Measurements from ENCODE around the gene EXOC1. TPM values are rescaled to one million over a fixed set of nuclear protein-coding genes. Genes with fewer than 3 reads are reported as not detected.
A peak's percentile ranks its signal among the peaks of the same experiment; 100 is the strongest.

EXOC1 gene
- total RNA-seq, 1 donor from 2014 or later = 33.3 TPM

DNA sequence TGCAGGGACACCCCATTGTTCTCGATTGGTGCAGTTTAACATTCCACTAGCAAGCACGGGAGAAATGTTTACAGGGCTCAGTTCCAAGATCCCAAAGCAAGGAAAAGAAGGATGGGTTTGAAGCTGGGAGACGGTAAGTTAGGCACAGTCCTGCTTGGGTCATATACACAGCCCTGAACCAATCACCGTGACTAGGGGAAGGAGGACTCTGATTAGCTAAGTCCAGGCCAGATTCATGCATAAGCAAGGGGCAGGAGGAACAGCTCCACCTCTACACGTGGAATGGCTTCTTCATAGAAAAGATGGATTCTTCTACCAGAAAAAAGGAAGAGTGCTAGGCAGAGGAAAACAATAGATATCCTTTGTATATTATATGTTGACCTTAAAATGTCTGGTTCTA is 44.8 kb upstream of the EXOC1 start:
- no peaks in the 10 kb centered on the region for H3K9me3 Mint-ChIP-seq (ENCODE audit: unreplicated experiment)
- no peak overlapping the region for H3K4me3 Mint-ChIP-seq (ENCODE audit: unreplicated experiment)
- H4K20me1 ChIP-seq (ENCODE audit: insufficient read depth, low read length) = no peaks in the 10 kb centered on the region
- no peak overlapping the region for H3K4me3 ChIP-seq (ENCODE audit: insufficient read depth, low read depth, low read length)
- DNase-seq (ENCODE audit: low read depth) = no peak
- peaks cover 2% of the 10 kb centered on the region for H3K27me3 ChIP-seq (ENCODE audit: insufficient read depth, low read length)
- no peaks in the 10 kb centered on the region for H3K9me3 ChIP-seq (ENCODE audit: insufficient read depth, low read depth, low read length)
- H3K27me3 Mint-ChIP-seq (ENCODE audit: low read depth, unreplicated experiment) = peaks cover 3% of the 10 kb centered on the region
- H3K36me3 Mint-ChIP-seq (ENCODE audit: low read depth, unreplicated experiment) = no peaks in the 10 kb centered on the region
- H3K27ac ChIP-seq (ENCODE audit: low read depth, low read length) = no peak overlapping the region
- no peak for TF ChIP-seq EZH2 (IDR thresholded peaks at IDR 0.05; ENCODE audit: insufficient read depth, low read length)
- TF ChIP-seq, protein P1, sequence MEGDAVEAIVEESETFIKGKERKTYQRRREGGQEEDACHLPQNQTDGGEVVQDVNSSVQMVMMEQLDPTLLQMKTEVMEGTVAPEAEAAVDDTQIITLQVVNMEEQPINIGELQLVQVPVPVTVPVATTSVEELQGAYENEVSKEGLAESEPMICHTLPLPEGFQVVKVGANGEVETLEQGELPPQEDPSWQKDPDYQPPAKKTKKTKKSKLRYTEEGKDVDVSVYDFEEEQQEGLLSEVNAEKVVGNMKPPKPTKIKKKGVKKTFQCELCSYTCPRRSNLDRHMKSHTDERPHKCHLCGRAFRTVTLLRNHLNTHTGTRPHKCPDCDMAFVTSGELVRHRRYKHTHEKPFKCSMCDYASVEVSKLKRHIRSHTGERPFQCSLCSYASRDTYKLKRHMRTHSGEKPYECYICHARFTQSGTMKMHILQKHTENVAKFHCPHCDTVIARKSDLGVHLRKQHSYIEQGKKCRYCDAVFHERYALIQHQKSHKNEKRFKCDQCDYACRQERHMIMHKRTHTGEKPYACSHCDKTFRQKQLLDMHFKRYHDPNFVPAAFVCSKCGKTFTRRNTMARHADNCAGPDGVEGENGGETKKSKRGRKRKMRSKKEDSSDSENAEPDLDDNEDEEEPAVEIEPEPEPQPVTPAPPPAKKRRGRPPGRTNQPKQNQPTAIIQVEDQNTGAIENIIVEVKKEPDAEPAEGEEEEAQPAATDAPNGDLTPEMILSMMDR (IDR thresholded peaks at IDR 0.05; ENCODE audit: insufficient read depth, low read depth, low read length) = no peak
- no peak overlapping the region for H3K4me2 ChIP-seq (ENCODE audit: low read length)
- H3K27ac Mint-ChIP-seq (ENCODE audit: unreplicated experiment) = no peak overlapping the region
- H3K4me1 Mint-ChIP-seq (ENCODE audit: low read depth, unreplicated experiment) = no peaks in the 10 kb centered on the region
- no peak overlapping the region for H2AFZ ChIP-seq (ENCODE audit: low read depth, low read length)
- no peaks in the 10 kb centered on the region for H3K4me1 ChIP-seq (ENCODE audit: insufficient read depth, low read length)
- no peaks in the 10 kb centered on the region for H3K79me2 ChIP-seq (ENCODE audit: insufficient read depth, low read length)
- no peak for FAIRE-seq
- no peak overlapping the region for H3K9ac ChIP-seq (ENCODE audit: low read length)
- H3K36me3 ChIP-seq (ENCODE audit: insufficient read depth, low read length) = no peaks in the 10 kb centered on the region

DNA sequence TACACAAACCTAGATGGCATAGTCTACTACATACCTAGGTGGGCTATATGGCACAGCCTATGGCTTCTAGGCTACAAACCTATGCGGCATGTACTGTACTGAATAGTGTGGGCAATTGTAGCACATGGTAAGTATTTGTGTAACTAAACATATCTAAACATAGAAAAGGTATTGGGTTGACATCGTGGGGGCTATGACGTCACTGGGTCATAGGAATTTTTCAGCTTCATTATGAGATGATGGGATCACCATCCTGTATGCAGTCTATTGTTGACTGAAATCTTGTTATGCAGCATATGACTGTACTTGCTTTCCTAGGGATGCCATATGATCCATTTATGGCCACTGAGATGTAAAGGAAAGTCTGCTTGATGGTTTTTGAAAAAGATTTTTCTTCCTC is 35.8 kb upstream of the EXOC1 start:
- H3K27ac ChIP-seq (ENCODE audit: low read depth, low read length) = no peak overlapping the region
- H3K27me3 Mint-ChIP-seq (ENCODE audit: low read depth, unreplicated experiment) = peaks cover 5% of the 10 kb centered on the region
- H3K9me3 Mint-ChIP-seq (ENCODE audit: unreplicated experiment) = peaks cover 2% of the 10 kb centered on the region
- no peak overlapping the region for H2AFZ ChIP-seq (ENCODE audit: low read depth, low read length)
- H3K4me3 ChIP-seq (ENCODE audit: insufficient read depth, low read depth, low read length) = no peak overlapping the region
- no peak for FAIRE-seq
- no peaks in the 10 kb centered on the region for H3K79me2 ChIP-seq (ENCODE audit: insufficient read depth, low read length)
- H3K4me1 Mint-ChIP-seq (ENCODE audit: low read depth, unreplicated experiment) = peaks cover 6% of the 10 kb centered on the region
- no peaks in the 10 kb centered on the region for H3K9me3 ChIP-seq (ENCODE audit: insufficient read depth, low read depth, low read length)
- no peaks in the 10 kb centered on the region for H4K20me1 ChIP-seq (ENCODE audit: insufficient read depth, low read length)
- H3K4me2 ChIP-seq (ENCODE audit: low read length) = no peak overlapping the region
- no peak overlapping the region for H3K9ac ChIP-seq (ENCODE audit: low read length)
- DNase-seq (ENCODE audit: low read depth) = no peak
- no peaks in the 10 kb centered on the region for H3K36me3 ChIP-seq (ENCODE audit: insufficient read depth, low read length)
- H3K36me3 Mint-ChIP-seq (ENCODE audit: low read depth, unreplicated experiment) = no peaks in the 10 kb centered on the region
- H3K4me3 Mint-ChIP-seq (ENCODE audit: unreplicated experiment) = no peak overlapping the region
- no peaks in the 10 kb centered on the region for H3K4me1 ChIP-seq (ENCODE audit: insufficient read depth, low read length)
- H3K27ac Mint-ChIP-seq (ENCODE audit: unreplicated experiment) = no peak overlapping the region
- no peak for TF ChIP-seq EZH2 (IDR thresholded peaks at IDR 0.05; ENCODE audit: insufficient read depth, low read length)
- TF ChIP-seq, protein P1 (IDR thresholded peaks at IDR 0.05; ENCODE audit: insufficient read depth, low read depth, low read length) = no peak
- no peaks in the 10 kb centered on the region for H3K27me3 ChIP-seq (ENCODE audit: insufficient read depth, low read length)

DNA sequence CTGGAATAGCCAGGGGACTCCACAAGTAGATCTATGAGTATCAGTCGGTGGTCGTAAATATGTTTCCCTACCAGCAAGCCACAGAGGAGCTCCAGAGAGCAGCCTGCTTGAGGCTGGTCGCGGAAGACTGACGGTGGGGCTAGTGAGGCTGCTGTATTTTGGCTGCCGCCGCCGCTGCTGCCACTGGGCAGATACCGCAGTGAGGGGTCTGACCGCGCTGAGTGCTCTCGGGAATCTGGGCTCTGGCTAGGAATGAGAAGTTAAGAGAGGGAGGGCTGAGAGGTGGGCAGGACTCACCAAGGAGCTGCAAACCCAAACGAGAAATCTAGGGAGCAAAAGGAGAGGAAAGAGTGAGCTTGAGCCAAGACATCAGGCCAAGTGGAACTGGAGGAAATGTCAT is 33.8 kb upstream of the EXOC1 start, which contains the start of gene EXOC1L:
EXOC1L (plus strand) TSS at position 157 of the 400 bp plus-strand sequence; CDS start at position 394, 237 bp downstream.
- no peaks in the 10 kb centered on the region for H3K4me1 ChIP-seq (ENCODE audit: insufficient read depth, low read length)
- Mint-ChIP-seq H3K4me3 (ENCODE audit: unreplicated experiment) (peak within 1 kb of the TSS; percentile 82), H3K9me3 (ENCODE audit: unreplicated experiment) (peaks cover 2% of the 10 kb centered on the region), H3K27ac (ENCODE audit: unreplicated experiment) (peak within 1 kb of the TSS; percentile 51), H3K27me3 (ENCODE audit: low read depth, unreplicated experiment) (peaks cover 5% of the 10 kb centered on the region), H3K36me3 (ENCODE audit: low read depth, unreplicated experiment) (no peaks in the 10 kb centered on the region), H3K4me1 (ENCODE audit: low read depth, unreplicated experiment) (peaks cover 6% of the 10 kb centered on the region)
- no peak within 1 kb of the TSS for H3K9ac ChIP-seq (ENCODE audit: low read length)
- no peaks in the 10 kb centered on the region for H3K79me2 ChIP-seq (ENCODE audit: insufficient read depth, low read length)
- no peaks in the 10 kb centered on the region for H4K20me1 ChIP-seq (ENCODE audit: insufficient read depth, low read length)
- DNase-seq (ENCODE audit: low read depth) (no peak), FAIRE-seq (no peak)
- TF ChIP-seq EZH2 (IDR thresholded peaks at IDR 0.05; ENCODE audit: insufficient read depth, low read length) = no peak
- TF ChIP-seq, protein P1 (IDR thresholded peaks at IDR 0.05; ENCODE audit: insufficient read depth, low read depth, low read length) = no peak
- peak within 1 kb of the TSS; percentile 79 for H3K4me2 ChIP-seq (ENCODE audit: low read length)
- H3K27ac ChIP-seq (ENCODE audit: low read depth, low read length) = no peak within 1 kb of the TSS
- no peaks in the 10 kb centered on the region for H3K27me3 ChIP-seq (ENCODE audit: insufficient read depth, low read length)
- no peaks in the 10 kb centered on the region for H3K36me3 ChIP-seq (ENCODE audit: insufficient read depth, low read length)
- H3K9me3 ChIP-seq (ENCODE audit: insufficient read depth, low read depth, low read length) = no peaks in the 10 kb centered on the region
- H2AFZ ChIP-seq (ENCODE audit: low read depth, low read length) = peak within 1 kb of the TSS; percentile 54
- peak within 1 kb of the TSS; percentile 32 for H3K4me3 ChIP-seq (ENCODE audit: insufficient read depth, low read depth, low read length)
